ENCODE measurements around the gene SESN2. TPM values are rescaled to one million over a fixed set of nuclear protein-coding genes. Genes with fewer than 3 reads are reported as not detected.

SESN2 gene
- total and polyA plus RNA-seq, 2 donors from 2014 or later: 19.4 to 22.7 TPM

GRCh38 chr1:28329395-28330153 is 70.3 kb downstream of the SESN2 start:
- peak; percentile 19 to 73 (median 42) for DNase-seq
- Histone ChIP-seq H3K9ac (ENCODE audit: low read length in 3 of 3) (peak overlapping the region in 2 of 3 donors; percentile 78 to 92), H3K4me1 (ENCODE audit: control insufficient read depth in 2 of 3, insufficient read depth in 2 of 3, low read depth in 1 of 3, low read length in 3 of 3) (peaks cover 0 to 9% (median 6%) of the 10 kb centered on the region in 3 donors), H3K27ac (ENCODE audit: low read depth in 2 of 2, low read length in 2 of 2) (peak overlapping the region in 1 of 2 donors; percentile 13), H3K36me3 (ENCODE audit: control insufficient read depth in 2 of 3, insufficient read depth in 3 of 3, low read length in 3 of 3) (peaks cover 0 to 19% (median 7%) of the 10 kb centered on the region in 3 donors), H3K27me3 (ENCODE audit: control insufficient read depth, insufficient read depth, low read length) (no peaks in the 10 kb centered on the region), H3K9me3 (ENCODE audit: control insufficient read depth in 2 of 3, insufficient read depth in 1 of 3, low read length in 3 of 3) (no peaks in the 10 kb centered on the region), H3K4me3 (ENCODE audit: low read length in 3 of 3) (peak overlapping the region; percentile 85 to 95 (median 93))
- no peak for FAIRE-seq
- intact Hi-C loops (cut with DNase I): no loop called here
- no peak for TF ChIP-seq CTCF (IDR thresholded peaks at IDR 0.05; ENCODE audit: borderline replicate concordance, extremely low read depth, insufficient read depth)

Other genes starting within 250 kb of the SESN2 start
- 32.0 TPM for gene EYA3, start 170.9 kb upstream of the SESN2 start, total RNA-seq
- 10.2 TPM for gene EYA3, start 170.9 kb upstream of the SESN2 start, polyA plus RNA-seq (ENCODE audit: insufficient read depth, low read depth, low replicate concordance)
- gene PTAFR, start 82.8 kb upstream of the SESN2 start, total RNA-seq: 16.4 TPM
- 2.4 TPM for gene PTAFR, start 82.8 kb upstream of the SESN2 start, polyA plus RNA-seq (ENCODE audit: insufficient read depth, low read depth, low replicate concordance)
- 71.7 TPM for gene DNAJC8, start 26.5 kb upstream of the SESN2 start, total RNA-seq
- 110 TPM for gene DNAJC8, start 26.5 kb upstream of the SESN2 start, polyA plus RNA-seq (ENCODE audit: insufficient read depth, low read depth, low replicate concordance)
- 172 TPM for gene ATP5IF1, start 23.4 kb upstream of the SESN2 start, total RNA-seq
- 906 TPM for gene ATP5IF1, start 23.4 kb upstream of the SESN2 start, polyA plus RNA-seq (ENCODE audit: insufficient read depth, low read depth, low replicate concordance)
- 14.6 TPM for gene MED18, start 69.5 kb downstream of the SESN2 start, total RNA-seq
- 13.2 TPM for gene MED18, start 69.5 kb downstream of the SESN2 start, polyA plus RNA-seq (ENCODE audit: insufficient read depth, low read depth, low replicate concordance)
- gene PHACTR4, start 110.2 kb downstream of the SESN2 start, total RNA-seq: 51.5 TPM
- 23.2 TPM for gene PHACTR4, start 110.2 kb downstream of the SESN2 start, polyA plus RNA-seq (ENCODE audit: insufficient read depth, low read depth, low replicate concordance)
- gene RCC1, start 246.5 kb downstream of the SESN2 start, total RNA-seq: 19.9 TPM
- 5.7 TPM for gene RCC1, start 246.5 kb downstream of the SESN2 start, polyA plus RNA-seq (ENCODE audit: insufficient read depth, low read depth, low replicate concordance)